Measurements from ENCODE around the gene IL10.
"Not testable (repeated sequence)": the region's sequence is repeated elsewhere in the genome, so short reads cannot be mapped to it uniquely, and the experiment has no call there.

DNA sequence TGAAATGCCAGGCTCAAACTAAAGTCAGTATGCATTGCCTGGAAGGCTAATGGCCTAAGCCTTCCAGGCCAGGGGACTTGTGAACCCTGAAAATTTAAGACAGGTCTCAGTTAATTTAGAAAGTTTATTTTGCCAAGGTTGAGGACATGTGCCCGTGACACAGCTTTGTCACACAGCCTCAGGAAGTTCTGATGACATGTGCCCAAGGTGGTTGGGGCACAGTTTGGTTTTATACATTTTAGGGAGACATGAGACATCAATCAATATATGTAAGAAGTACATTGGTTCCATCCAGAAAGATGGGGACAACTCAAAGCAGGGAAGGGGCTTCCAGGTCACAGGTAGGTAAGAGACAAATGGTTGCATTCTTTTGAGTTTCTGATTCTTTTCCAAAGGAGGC is 6.5 kb downstream of the IL10 start:
- TF ChIP-seq, protein P1, sequence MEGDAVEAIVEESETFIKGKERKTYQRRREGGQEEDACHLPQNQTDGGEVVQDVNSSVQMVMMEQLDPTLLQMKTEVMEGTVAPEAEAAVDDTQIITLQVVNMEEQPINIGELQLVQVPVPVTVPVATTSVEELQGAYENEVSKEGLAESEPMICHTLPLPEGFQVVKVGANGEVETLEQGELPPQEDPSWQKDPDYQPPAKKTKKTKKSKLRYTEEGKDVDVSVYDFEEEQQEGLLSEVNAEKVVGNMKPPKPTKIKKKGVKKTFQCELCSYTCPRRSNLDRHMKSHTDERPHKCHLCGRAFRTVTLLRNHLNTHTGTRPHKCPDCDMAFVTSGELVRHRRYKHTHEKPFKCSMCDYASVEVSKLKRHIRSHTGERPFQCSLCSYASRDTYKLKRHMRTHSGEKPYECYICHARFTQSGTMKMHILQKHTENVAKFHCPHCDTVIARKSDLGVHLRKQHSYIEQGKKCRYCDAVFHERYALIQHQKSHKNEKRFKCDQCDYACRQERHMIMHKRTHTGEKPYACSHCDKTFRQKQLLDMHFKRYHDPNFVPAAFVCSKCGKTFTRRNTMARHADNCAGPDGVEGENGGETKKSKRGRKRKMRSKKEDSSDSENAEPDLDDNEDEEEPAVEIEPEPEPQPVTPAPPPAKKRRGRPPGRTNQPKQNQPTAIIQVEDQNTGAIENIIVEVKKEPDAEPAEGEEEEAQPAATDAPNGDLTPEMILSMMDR (IDR thresholded peaks at IDR 0.05) = not testable (repeated sequence)
- TF ChIP-seq POLR2AphosphoS5 (IDR thresholded peaks at IDR 0.05; ENCODE audit: insufficient read depth in 1 of 2, low read depth in 1 of 2); POLR2A (IDR thresholded peaks at IDR 0.05): not testable (repeated sequence)

Measured in vagina (tissue), 2 donors.